Umbilical cord (tissue), 2 donors: ENCODE data around the gene KRT23. TPM values are rescaled to one million over a fixed set of nuclear protein-coding genes. Genes with fewer than 3 reads are reported as not detected.
"Not testable (repeated sequence)": the region's sequence is repeated elsewhere in the genome, so short reads cannot be mapped to it uniquely, and the experiment has no call there.

Experiments
- DNase-seq: peaks from one replicate; pipeline ENCODE4 v3.0.0-alpha.2; 2015; ENCODE audit warnings: low spot score
- total RNA-seq: library from RNA; depleted of rRNA; stranded (reverse); fragments of >200 nt; gene quantifications from one replicate; pipeline ENCODE4 v1.2.3, GENCODE V29; 2014; ENCODE audit warnings: low replicate concordance; ENCODE audit not compliant: insufficient read depth

Gene KRT23
- total RNA-seq, 1 donor from 2014 or later, result 24.3 TPM

DNA sequence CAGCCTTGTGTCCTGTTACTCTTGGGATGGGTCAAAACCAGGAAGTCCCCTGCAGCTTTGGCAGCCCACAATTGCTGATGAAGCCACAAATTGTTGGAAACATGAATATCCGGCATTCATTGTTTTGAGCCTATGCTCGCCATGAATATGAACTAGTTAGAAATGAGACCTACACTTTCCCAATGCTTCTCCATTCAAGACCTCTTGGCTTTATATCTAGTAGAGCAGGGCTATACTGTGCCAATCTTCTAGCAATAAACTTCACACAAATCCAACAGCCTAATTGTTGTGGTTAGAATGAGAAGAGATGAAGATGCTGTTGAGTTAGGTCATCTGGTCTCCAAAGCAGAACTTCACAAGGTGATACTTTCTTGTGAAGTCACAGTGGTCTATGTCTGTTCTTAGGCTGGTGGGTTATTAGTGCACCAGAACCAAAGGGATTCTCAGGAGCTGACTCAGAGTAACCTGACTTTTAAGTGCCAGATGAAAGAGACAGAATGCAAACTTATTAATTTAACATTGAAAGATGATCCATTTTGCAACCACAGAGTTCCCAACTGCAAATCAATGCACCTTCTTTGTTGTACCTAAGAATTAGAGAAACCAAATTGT, 13.7 kb upstream of the KRT23 start:
- no peak for DNase-seq

DNA sequence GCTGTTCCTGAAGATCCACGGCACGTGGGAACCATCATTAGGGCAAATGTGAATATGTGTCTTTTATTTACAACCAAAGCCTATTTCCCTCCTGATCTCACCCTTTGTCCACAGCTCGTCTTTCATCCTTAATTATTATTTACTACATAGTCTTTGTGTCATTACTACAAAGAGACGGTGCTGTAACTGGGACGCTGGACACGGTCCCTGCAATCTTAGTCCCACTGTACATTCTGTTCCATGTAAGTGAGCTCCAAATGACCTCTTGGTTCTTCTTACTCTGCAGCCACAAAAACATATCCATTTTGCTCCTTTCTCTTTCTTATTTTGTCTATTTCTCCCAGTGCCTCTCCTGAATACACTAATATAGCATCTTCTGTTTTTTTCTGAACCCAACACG, 12.7 kb upstream of the KRT23 start:
- DNase-seq, result no peak

DNA sequence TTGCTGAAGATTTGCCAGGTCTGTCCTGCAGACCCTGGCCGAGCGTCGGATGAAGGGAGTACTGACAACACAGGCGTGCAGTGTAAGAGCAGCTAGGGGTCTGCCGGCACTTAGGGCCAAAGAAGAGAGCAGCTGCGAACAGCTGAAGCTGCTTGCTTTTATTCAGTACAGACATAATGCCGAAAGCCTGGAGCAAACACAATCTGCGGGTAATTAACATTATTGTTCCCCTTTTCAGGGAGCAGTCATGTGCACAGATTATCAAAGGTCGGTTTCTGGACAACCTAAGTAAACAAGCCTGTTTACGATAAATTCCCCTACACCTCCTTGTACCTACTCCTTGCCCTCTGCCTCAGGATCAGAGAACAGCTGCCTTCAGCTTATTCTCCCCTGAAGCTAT, 12.0 kb upstream of the KRT23 start:
- peak; percentile 40 for DNase-seq

DNA sequence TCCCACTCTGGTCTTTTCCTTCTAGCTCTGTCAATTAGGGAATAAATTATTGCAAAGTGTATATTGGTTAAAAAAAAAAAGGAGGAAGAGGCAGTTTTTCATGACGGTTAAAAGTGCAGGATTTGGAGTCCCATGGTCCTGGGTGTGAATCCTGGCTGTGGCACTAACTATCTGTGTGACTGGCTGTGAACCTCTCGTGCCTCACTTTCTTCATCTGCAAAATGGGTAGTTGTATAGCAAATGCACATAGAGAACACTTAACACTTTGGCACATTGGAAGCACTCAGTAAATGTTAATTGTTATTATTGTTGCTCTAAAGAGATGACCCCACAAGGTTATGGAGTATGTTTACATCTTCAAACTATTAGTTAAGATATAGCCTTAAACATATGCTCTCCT, 10.5 kb upstream of the KRT23 start:
- no peak for DNase-seq

DNA sequence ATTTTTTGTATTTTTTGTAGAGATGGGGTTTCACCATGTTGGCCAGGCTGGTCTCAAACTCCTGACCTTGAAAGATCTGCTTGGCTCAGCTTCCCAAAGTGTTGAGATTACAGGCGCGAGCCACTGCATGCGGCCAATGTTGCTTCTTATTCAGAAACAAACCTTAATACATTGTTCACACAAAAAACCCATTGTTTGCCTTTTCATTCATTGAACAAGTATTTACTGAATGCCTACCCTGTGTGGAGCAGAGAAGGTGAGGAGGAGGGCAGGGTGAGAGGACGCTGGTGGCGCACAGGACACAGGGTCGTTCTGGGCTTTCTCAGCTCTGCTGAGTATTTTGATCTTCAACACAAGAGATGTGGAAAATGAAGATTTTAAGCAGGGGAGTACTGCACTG, 8.0 kb upstream of the KRT23 start:
- DNase-seq, result no peak

DNA sequence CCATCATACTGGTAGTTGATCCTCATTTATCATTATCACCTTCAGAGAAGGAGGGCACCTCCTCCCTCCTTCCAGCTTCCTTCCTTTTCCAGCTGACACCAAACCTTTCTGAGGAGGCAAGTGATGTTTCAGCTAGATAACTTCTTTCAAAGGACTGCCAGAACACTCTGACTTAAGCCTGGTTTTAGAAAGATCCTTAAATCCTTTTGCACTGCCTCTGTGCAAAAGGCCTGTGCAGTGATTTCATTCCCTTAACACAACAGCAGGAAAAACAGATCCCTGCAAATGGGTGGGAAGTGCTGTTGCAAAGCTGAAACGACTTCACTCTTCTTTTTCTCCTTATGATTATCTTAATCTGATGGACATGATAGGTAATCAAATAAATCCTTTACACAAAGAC, 7.1 kb upstream of the KRT23 start:
- peak; percentile 93 for DNase-seq

DNA sequence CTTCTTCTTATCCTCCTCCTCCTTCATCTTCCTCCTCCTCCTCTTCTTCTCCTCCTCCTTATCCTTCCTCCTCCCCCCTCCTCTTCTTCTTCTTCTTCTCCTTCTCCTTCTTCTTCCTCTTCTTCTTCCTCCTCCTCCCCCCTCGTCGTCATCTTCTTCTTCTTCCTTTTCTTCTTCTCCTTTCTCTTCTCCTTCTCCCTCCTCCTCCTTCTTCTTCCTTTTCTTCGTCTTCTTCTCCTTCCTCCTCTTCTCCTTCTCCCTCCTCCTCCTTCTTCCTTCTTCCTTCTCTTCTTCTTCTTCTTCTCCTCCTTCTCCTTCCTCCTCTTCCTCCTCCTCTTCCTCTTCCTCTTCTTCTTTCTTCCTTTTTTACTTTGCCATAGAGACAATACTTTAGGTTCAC, 5.1 kb upstream of the KRT23 start:
- DNase-seq, result no peak

DNA sequence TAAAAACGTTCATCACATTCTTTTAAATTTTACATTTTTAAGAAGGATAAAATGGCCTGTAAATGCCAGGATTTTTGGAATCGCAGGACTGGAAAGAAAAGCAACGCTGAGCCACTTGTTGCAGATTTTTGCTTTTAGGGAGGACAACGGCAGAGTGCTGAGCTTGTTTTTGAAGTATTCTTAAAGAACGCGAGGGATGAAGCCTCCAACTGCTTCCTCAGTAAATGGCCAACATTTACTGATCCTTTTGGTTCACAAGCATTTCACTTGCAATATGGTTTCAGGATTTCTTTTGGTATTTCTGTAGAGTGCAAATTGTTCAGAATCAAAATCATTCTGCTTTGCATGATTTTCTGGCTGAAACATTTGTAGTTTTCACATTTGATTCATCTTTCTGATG, 2.8 kb upstream of the KRT23 start:
- no peak for DNase-seq

DNA sequence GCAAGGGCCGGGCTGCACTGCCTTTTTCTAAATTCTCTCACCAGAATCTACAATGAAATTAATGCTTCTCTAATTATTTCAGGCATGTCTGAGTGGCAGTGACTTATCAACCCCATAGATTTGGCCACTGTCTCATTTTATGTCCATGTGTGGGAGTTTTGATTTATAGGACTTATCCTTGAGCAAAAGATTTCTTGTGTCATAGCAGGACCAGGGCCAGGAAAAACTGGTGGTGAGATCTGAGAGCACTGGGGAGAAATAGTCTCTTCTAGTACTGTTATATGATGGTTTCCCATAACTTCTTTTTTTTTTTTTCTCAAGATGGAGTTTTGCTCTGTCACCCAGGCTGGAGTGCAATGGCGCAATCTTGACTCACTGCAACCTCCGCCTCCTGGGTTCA, 1.5 kb upstream of the KRT23 start:
- peak; percentile 48 for DNase-seq

DNA sequence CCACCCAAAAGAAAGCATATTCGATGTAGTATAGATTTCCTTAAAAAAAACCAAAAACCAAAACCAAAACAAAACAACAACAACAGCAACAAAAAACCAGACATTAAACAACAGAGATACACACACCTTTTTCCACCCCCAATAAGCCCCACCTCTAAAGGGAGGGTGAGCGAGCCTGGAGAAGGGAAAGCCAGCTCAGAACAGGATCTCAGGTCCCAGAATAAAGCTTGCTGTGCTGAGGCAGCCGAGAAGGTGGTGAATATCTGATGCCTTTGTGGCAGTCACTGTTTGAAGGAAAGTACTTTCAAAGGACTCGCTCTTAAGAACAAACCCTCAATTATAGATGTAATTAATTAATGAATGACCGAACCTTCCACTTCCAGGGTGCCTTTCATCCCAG, 470 bp downstream of the KRT23 start:
- DNase-seq, result no peak

DNA sequence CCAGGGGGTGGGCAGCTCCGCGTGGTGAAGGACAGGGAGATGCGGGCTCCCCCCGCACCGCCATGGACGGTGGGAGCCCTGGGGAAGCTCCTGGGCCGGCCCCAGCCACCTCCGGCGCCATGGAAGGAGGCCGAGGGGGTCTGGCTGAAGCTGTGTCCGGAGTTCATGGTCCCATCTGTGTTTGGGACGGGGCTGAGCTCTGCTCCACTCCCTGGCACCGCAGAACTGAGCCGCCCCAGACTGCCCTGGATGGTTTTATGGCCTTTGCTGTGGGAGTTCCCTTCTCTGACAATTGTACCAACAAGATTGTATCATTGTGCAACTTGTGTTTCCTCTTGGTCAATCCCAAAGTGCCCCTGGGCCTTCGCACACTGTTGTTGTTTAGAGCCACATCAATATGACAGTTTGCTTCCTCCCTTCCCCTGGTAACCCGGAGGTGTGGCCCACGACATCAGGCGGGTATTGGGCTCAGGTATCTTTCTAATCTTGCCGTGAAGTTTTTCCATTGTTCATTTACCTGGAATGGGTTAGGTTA, 942 bp downstream of the KRT23 start:
- DNase-seq, result no peak

DNA sequence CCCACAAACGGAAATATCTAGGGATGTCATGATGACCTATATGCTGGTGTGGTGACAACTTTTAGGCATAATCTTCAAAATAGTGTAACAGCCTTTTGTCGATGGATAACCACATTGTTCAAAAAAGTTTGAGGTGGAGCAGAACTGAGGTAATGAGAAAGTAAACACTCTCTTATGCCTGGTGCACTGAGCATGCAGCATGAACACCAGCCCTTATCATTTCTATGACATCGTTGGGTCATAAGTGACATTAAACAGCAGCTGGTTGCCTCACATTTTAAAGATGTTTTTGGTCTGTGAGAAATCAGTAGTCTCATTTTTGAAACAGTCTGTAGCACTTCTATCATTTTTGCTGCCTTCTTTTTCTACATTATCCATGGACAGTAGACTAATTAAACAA, 1.8 kb downstream of the KRT23 start:
- peak; percentile 57 for DNase-seq

DNA sequence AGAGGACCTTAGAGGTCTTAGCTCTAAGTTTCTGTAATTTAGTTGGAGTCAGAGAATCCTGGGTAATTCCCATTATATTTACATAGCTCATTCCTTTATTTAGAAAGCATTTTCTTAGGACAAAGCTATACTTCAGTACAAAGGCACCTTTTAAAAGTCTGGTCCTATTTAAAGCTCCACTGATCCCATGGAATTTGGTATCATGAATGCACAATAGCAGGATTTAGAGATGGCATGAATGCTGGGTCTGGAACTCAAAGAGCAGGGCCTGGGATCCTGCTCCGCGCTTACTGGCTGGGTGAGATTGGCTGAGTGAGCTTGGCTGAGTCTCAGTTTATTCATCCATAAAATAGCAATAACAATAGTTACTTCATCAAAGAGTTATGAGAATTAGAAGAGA, 4.8 kb downstream of the KRT23 start:
- DNase-seq, result no peak

DNA sequence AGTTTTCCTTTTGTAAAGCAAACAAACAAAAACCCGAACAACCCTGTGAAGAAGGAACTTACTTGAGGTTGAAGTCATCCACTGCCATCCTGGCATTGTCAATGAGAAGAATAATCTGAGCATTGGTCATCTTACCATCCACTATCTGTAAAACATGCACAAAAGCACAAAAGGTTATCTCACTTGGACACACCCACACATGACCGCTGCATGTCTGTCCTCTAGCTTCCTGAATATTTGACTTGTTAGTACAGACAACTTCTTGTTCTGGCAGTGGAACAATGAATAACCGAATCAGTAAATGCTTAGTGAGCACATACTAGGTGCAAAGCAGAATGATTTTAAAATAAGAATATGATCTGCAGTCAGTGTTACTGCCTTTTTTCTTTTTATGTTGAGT, 6.1 kb downstream of the KRT23 start:
- DNase-seq, result no peak

DNA sequence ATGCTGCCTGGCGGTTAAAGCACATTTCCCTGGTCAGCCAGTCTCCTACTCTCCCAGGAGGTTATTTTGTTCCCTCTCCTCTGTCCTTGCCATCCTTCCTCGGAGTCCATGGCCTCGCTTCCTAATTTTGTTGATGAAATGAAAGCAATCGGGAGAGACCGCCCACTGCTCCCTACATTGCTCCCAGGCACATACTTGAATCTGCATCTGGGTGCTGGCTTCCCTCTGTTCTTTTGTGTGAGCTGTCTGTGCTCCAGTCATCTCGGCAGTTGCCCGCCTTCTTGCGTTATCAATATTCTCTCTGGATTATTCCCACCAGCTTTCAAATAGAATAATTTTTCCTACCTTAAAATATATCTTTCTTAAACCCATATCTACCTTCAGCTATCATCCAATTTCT, 11.1 kb downstream of the KRT23 start:
- no peak for DNase-seq

DNA sequence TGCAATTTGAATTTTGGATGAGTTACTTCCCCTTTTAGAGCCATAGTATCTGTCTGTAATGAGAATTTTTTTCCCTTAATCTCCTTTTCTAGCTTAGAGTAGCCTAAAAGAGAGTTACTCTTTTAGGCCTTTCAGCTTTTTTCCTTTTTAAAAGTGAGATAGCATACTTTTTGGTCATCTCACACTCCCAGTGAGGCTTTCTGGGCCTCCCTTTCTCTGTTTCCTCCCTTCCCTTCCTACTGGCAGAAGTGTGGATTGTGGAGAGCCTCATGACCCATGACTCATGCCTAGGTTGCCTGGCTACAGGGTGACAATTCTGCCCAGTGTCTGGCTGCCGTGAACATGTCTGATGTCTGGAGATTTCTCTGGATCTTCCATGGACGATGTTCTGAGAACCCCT, 15.2 kb downstream of the KRT23 start:
- DNase-seq, result peak; percentile 93

DNA sequence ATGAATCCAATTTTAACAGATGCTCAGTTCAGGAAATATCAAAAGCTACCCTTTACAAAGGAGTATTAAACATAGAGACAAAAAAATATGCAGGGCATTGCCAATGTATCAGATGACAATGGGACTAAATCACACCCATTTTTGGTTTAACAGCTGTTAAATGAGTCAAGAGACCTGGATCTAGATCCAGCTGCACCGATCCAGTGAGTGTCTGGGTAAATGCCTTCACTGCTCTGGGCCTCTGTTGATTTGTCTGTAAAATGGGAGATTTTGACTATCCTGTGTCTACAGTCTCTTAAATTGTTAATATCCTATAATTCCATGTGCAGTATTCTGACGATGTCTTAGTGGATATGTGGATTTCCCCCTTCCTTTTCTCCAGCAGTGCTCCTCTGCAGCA, 16.4 kb downstream of the KRT23 start:
- DNase-seq, result no peak

DNA sequence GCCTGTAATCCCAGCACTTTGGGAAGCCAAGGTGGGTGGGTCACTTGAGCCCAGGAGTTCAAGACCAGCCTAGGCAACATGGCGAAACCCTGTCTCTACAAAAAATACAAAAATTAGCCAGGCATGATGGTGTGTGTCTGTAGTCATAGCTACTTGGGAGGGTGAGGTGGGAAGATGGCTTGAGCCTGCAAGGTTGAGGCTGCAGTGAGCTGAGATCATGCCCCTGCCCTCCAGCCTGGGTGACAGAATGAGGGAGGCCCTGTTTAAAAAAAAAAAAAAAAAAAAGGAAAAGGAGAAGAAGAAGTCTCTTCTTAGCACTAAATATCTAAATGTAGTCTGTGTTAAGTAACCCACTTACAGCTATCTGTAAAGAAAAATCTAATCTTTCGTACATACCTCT, 20.3 kb downstream of the KRT23 start:
- DNase-seq, result not testable (repeated sequence)

DNA sequence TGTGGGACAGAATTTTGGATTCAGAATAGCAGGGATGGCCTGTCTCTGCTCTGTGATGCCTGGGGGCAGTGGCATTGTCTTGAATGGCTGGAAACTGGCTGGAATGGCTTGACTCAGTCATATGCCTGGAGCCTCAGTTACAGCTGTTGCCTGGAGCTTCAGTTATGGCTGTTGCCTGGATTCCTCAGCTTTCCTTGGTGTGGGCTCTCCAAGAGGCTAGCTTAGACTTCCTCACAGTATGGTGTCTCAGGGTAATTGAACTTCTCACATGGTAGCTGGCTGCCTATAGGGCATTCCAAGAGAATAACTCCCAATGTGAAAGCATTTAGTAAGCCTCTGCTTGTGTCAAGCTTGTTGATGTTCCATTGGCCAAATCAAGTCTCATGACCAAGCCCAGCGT, 21.1 kb downstream of the KRT23 start:
- DNase-seq, result no peak

DNA sequence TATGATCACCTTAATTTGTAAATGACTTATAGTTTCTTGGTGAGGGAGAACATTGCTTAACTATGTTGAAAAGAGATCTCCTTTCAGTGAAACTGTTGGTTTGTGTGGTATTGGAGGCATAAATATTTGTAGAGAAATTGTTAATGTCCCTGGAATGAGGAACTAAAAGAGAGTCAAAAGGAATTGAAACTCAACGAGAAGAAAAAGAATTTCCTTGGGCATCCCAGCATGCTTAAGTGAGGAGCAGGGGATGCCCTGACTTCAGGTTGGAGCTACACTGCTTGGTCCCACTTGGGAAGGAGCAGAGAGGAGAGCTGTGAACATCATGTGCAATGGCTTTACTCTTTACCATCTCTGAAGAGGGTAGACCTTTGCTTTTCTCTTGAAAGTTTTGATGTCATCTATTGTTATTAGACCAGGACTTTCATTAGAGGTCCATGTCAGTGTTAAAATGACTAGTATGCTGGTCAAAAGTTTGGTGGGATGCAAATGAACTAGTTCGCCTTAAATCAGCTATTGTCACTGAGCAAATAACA, 21.7 kb downstream of the KRT23 start:
- no peak for DNase-seq

DNA sequence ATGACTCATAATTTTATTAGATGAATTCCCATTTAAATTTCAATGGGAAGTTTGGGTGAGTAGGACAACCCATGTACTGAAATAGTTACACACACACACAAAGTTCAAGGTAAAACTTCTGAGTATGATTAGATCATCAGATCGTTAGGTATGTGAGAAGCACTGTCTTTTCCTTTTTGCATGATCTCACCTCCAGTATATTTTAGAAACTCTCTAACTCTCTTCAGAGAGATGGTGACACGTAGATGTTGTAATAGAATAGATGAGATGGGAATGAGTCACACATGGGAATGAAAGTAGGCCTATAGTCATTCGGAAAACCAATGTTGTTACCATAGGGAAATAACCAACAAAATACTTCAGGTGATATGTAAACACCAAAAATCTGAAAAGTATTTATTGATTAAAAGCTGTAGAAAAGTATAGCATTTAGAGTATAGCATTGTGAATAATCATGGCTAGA, 22.2 kb downstream of the KRT23 start:
- peak; percentile 57 for DNase-seq

DNA sequence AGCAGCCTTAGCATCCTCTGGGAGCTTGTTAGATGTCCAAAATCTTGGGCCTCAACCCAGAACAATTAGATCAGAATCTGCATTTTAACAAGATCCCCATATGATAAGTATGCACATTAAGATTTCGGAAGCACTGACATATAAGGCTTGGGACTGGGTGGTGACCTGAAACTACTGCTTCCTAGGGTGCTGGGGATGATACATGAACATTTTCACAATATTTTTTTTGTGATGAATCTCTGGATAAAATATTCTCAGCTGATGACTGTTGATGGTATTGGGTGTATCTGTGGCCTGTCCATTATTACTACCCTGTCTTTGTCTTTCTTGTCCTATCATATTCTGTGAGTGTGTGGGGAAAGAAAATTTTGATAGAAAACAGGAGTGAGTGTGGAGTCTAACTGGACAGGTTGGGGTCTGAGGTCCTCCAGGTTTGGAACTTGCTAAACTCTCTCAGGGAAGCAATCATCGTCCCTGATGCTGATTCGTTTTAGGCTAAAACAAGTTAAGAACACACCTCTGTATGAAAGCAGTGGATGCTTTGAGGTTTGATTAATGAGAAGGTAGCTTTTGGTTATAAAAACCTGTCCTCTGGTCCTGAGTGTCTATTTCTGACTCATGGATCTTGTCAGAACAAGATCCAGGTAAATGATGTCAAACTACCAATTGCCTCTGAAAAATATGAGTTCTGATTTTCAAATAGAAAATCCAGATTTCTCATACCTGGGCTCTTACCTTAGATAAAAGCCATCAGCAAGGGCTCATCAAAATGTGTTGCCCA, 23.2 kb downstream of the KRT23 start:
- DNase-seq, result peak; percentile 31
